Measurements from ENCODE around the gene TMEM219.
"Not testable (repeated sequence)": the region's sequence is repeated elsewhere in the genome, so short reads cannot be mapped to it uniquely, and the experiment has no call there.

TMEM219 gene

DNA sequence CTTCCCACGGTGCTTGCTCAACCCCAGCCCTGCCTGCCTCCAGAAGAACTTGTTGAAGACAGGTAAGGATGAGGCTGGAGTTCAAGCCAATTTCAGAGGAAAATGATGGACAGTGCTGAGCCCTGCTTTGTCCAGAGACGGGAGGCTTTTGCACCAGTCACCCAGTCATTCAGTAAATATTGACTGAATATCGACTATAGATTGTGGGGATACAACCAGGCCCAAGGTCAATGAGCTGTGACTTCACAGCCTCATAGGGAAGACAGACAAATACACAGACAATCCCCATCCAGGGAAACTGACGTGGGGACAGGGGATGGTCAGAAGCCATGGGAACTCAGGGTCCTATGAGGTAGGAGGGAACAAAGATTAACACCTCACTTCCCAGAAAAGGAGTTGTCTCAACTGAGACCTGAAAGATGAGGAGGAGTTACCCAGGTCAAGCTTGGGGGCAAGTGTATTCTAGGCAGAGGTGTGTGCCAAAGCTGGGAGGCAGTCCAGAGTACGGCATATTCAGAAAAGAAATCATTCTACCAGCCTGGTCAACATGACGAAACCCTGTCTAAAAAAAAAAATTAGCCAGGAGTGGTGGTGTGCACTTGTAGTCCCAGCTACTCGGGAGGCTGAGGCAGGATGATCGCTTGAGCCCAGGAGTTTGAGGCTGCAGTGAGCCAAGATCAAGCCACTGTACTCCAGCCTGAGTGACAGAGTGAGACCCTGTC lies 54.8 kb downstream of the TMEM219 start:
- no peak for DNase-seq

DNA sequence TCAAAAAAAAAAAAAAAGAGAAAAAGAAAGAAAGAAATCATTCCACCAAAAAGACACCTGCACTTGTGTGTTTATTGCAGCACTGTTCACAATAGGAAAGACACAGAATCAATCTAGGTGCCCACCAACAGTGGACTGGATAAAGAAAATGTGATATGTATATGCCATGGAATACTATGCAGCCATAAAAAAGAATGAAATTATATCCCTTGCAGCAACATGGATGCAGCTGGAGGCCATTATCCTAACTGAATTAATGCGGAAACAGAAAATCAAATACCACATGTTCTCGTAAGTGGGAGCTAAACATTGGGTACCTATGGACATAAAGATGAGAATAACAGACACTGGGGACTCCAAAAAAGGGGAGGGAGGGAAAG lies 55.4 kb downstream of the TMEM219 start:
- DNase-seq, result no peak

DNA sequence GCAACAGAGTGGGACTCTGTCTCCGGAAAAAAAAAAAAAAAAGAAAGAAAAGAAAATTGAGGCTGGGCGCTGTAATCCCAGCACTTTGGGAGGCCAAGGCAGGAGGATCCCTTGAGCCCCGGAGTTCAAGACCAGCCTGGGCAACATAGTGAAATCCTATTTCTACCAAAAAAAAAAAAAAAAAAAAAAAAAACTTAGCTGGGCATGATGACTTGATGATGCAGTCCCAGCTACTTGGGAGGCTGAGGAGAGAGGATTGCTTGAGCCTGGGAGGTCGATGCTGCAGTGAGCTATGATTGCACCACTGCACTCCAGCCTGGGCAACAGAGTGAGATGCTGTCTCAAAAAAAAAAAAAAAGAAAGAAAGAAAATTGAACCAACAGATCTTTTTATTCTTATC lies 56.1 kb downstream of the TMEM219 start:
- DNase-seq, result not testable (repeated sequence)

DNA sequence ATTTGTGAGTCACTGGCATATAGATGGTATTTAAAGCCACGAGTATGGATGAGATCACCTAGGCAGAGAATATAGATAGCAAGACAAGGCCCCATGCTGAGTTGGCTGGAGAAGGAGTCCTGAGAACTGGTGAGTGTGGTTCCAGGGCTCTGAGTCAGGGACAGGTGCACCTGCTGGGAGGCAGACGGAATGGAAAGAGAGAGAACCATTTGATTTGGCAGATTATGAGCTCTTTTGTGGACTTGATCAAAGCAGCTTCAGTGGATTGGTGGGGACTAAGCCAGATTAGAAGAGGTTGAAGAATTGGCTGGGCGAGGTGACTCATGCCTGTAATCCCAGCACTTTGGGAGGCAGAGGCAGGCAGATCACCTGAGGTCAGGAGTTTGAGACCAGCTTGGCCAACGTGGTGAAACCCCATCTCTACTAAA lies 56.9 kb downstream of the TMEM219 start:
- no peak for DNase-seq

All from NCI-H1694 (cell line).